Type B pancreatic cell (in vitro differentiated cells): ENCODE measurements around the gene ALKBH8. TPM values are rescaled to one million over a fixed set of nuclear protein-coding genes. Genes with fewer than 3 reads are reported as not detected.
A peak's percentile ranks its signal among the peaks of the same experiment; 100 is the strongest.

Experiments
- DNase-seq: peaks from one replicate; pipeline ENCODE4 v3.0.0; 2021; ENCODE audit warnings: mixed read lengths; ENCODE audit not compliant: unreplicated experiment; ENCODE audit errors: extremely low spot score
- H3K27ac Mint-ChIP-seq: 2 replicates; pipeline ENCODE4 v1.8.0; 2021; ENCODE audit warnings: mild to moderate bottlenecking, mixed read lengths
- H3K27me3 Mint-ChIP-seq: 2 replicates; pipeline ENCODE4 v1.8.0; 2021; ENCODE audit warnings: mixed read lengths
- H3K36me3 Mint-ChIP-seq: 2 replicates; pipeline ENCODE4 v1.8.0; 2021; ENCODE audit warnings: mixed read lengths
- H3K4me1 Mint-ChIP-seq: one replicate; pipeline ENCODE4 v1.8.0; 2021; ENCODE audit warnings: mixed read lengths; ENCODE audit not compliant: unreplicated experiment
- H3K4me3 Mint-ChIP-seq: 2 replicates; pipeline ENCODE4 v1.8.0; 2021; ENCODE audit warnings: mild to moderate bottlenecking, mixed read lengths
- H3K9me3 Mint-ChIP-seq: 2 replicates; pipeline ENCODE4 v1.8.0; 2021; ENCODE audit warnings: mixed read lengths
- long read RNA-seq: library from polyadenylated mRNA; unstranded; transcript quantifications from one replicate; pipeline ENCODE4 v2.0.0, GENCODE V29; 2020
- total RNA-seq: library from RNA; stranded (reverse); gene quantifications from 2 replicates; pipeline ENCODE4 v1.2.1, GENCODE V29; 2021; ENCODE audit warnings: low replicate concordance
- TF ChIP-seq, protein P1 (sequence below): fragments of 200-600 bp; sonication (generic); conservative IDR thresholded peaks from 2 replicates; pipeline ENCODE4 v1.5.0; 2021; ENCODE audit warnings: antibody characterized with exemption, mild to moderate bottlenecking

Gene ALKBH8, protein sequence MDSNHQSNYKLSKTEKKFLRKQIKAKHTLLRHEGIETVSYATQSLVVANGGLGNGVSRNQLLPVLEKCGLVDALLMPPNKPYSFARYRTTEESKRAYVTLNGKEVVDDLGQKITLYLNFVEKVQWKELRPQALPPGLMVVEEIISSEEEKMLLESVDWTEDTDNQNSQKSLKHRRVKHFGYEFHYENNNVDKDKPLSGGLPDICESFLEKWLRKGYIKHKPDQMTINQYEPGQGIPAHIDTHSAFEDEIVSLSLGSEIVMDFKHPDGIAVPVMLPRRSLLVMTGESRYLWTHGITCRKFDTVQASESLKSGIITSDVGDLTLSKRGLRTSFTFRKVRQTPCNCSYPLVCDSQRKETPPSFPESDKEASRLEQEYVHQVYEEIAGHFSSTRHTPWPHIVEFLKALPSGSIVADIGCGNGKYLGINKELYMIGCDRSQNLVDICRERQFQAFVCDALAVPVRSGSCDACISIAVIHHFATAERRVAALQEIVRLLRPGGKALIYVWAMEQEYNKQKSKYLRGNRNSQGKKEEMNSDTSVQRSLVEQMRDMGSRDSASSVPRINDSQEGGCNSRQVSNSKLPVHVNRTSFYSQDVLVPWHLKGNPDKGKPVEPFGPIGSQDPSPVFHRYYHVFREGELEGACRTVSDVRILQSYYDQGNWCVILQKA
- 6.7 and 7.8 TPM in 2 replicates for total RNA-seq
- long read RNA-seq, full-length matches to known transcripts, result 23 of 36 reads
- long read RNA-seq, partial matches to known transcripts, result 3 of 36 reads
- long read RNA-seq, other reads (novel, unspliced or antisense), result 10 of 36 reads

DNA sequence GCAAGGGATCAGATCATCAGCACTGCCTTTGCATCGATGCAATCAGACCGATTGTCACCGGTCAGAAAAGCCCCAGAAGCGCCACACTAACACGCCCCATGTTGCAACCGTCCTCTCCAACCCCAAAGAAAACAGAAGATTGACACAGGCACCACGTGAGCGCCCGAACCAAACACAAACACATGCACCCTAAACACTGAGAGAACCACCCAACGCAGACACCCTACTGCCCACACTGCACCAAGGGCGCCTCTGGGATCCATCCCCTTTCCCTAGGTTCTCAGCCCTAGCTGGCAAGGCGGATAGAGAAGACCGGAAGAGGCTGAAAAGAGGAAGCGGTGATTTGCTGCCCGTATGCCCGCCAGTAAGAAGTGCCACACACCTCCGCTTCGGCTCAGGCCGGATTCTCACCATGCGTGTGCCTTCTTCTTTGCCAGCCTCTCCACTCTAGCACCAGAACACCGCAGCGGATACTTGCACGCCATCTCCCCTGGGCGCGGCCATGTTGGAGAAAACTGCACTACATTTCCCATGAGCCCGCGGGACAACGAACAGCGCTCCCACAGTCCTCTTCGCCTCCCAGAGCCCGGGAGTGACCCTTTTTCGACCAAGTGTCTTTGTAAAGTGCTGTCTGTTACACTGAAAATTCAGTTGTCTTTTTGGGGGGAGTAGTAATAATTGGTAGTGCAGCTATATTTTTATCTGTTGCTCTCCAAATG is at the start of gene ALKBH8:
Gene ALKBH8, minus strand, starts transcription at position 517 of the 719 bp plus-strand sequence. CDS start 4,842 bp downstream, outside the sequence.
- Mint-ChIP-seq H3K36me3 (no peaks in the 10 kb centered on the region), H3K27ac (peak within 1 kb of the TSS; percentile 93), H3K9me3 (no peaks in the 10 kb centered on the region), H3K27me3 (no peaks in the 10 kb centered on the region), H3K4me3 (peak within 1 kb of the TSS; percentile 99), H3K4me1 (peaks cover 33% of the 10 kb centered on the region)
- peak; percentile 71 for DNase-seq
- TF ChIP-seq, protein P1, sequence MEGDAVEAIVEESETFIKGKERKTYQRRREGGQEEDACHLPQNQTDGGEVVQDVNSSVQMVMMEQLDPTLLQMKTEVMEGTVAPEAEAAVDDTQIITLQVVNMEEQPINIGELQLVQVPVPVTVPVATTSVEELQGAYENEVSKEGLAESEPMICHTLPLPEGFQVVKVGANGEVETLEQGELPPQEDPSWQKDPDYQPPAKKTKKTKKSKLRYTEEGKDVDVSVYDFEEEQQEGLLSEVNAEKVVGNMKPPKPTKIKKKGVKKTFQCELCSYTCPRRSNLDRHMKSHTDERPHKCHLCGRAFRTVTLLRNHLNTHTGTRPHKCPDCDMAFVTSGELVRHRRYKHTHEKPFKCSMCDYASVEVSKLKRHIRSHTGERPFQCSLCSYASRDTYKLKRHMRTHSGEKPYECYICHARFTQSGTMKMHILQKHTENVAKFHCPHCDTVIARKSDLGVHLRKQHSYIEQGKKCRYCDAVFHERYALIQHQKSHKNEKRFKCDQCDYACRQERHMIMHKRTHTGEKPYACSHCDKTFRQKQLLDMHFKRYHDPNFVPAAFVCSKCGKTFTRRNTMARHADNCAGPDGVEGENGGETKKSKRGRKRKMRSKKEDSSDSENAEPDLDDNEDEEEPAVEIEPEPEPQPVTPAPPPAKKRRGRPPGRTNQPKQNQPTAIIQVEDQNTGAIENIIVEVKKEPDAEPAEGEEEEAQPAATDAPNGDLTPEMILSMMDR, result peak; percentile 15

DNA sequence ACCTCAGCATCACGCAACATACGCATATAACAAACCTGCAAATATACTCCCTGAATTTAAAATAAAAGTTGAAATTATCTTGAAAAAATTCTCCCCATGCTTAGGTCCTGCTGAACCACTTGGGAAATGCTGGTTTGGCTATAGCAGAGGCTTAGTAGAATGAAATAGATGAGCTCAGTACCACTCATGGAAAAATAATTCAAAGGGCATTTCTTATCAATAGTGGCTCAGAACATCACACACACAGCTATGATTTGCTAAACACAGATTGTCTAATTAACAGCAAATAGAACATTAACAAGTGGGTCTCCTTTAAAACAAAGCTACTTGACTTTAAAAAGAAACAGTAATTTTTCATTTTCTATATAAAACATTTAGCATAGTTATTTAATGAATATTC is 46.9 kb upstream of the ALKBH8 start:
- no peak overlapping the region for H3K4me3 Mint-ChIP-seq
- no peak for DNase-seq

DNA sequence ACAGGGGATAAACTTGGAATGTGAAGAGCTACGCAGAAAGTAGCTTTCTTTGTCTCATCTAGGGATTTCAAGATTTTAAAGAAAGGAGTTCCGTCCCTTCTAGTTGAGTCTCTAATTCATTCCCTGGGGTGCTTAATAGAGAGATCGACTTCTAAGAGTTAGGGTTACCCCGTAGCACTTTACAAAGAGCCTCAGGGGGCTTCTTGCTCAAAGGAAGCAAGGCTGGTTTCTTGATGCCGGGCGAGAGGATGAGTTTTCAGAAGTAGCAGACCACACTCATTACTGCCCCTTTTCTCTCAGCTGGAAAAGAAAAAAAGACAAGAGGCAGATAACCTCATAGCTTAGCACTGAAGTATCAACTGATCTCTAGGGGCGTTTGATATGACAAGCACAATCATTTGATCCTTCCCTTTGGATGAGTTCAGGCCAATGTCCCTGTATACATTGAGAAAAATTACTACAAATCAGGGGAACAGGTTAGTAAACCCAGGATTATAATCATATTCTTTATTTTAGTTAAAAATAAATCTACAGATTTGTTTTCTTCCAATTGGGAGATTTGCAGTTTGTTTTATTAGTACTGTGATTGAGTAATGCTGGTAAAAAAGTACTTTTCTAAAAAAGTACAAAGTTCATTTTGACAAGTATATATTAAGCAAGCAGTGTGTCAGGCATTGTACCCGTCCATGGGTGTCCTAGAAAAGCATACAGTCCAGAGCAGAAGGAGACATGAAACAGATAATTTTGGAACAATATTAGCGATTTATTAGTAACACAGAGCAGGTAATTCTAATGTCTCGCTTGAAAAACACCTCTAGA is 44.1 kb upstream of the ALKBH8 start:
- no peaks in the 10 kb centered on the region for H3K27me3 Mint-ChIP-seq
- TF ChIP-seq, protein P1, result no peak
- peaks cover 12% of the 10 kb centered on the region for H3K4me1 Mint-ChIP-seq
- H3K4me3 Mint-ChIP-seq, result no peak overlapping the region
- H3K27ac Mint-ChIP-seq, result no peak overlapping the region
- DNase-seq, result no peak
- no peaks in the 10 kb centered on the region for H3K9me3 Mint-ChIP-seq
- no peaks in the 10 kb centered on the region for H3K36me3 Mint-ChIP-seq

More for the DNA sequence above, 46.9 kb upstream of the ALKBH8 start:
- Mint-ChIP-seq H3K36me3 (no peaks in the 10 kb centered on the region), H3K4me1 (peaks cover 12% of the 10 kb centered on the region), H3K27me3 (no peaks in the 10 kb centered on the region), H3K9me3 (no peaks in the 10 kb centered on the region), H3K27ac (no peak overlapping the region)
- TF ChIP-seq, protein P1, result no peak

DNA sequence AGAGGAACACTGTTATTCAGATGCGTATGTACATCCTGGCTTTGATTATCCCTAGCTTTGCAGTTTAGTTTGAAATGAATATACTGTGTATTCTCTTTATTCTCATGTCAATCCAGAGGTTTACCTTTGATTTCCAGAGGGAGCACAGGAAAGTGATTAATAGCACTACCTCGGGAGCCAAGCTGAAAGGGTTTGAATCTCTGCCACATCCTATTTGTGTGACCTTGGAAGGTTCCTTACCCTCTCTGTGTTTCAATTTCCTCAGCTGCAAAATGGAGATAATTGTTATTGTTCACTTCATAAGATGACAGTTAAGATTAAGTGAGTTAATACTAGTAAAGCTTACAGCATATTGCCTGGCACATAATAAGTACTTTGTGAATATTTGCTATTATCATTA is 43.3 kb upstream of the ALKBH8 start:
- Mint-ChIP-seq H3K36me3 (no peaks in the 10 kb centered on the region), H3K27ac (no peak overlapping the region), H3K4me1 (peaks cover 12% of the 10 kb centered on the region), H3K9me3 (no peaks in the 10 kb centered on the region), H3K27me3 (peaks cover 3% of the 10 kb centered on the region), H3K4me3 (no peak overlapping the region)
- TF ChIP-seq, protein P1, result no peak
- no peak for DNase-seq

DNA sequence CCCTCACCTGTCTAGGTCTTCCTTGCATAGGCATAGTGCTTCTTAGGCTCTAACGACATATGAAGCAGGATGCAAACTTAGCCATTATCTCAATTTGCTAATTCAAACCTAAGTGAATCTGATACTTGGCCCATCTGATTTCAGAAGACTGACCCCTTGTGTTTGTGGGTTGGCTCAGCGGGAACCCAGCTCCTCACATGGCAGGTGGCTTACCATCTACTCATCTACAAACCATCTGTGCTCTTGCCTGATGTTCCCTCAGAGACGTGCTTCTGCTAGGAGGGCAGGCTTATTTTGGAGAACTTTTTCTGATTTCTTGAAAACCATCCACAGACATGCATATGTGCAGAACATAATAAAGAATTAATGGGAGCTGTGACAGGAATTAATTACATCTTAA is 40.6 kb upstream of the ALKBH8 start:
- Mint-ChIP-seq H3K4me3 (no peak overlapping the region), H3K4me1 (peaks cover 12% of the 10 kb centered on the region), H3K27me3 (peaks cover 15% of the 10 kb centered on the region)

More for the DNA sequence above, 40.6 kb upstream of the ALKBH8 start:
- no peak for DNase-seq
- Mint-ChIP-seq H3K27ac (no peak overlapping the region), H3K36me3 (no peaks in the 10 kb centered on the region), H3K9me3 (no peaks in the 10 kb centered on the region)
- TF ChIP-seq, protein P1, result no peak
